CMK (cell line): ENCODE results near the gene ERF.
A peak's percentile ranks its signal among the peaks of the same experiment; 100 is the strongest.

Experiments
- DNase-seq: peaks from one replicate; pipeline ENCODE4 v3.0.0-alpha.2; 2010; ENCODE audit warnings: low read depth

Gene ERF

DNA sequence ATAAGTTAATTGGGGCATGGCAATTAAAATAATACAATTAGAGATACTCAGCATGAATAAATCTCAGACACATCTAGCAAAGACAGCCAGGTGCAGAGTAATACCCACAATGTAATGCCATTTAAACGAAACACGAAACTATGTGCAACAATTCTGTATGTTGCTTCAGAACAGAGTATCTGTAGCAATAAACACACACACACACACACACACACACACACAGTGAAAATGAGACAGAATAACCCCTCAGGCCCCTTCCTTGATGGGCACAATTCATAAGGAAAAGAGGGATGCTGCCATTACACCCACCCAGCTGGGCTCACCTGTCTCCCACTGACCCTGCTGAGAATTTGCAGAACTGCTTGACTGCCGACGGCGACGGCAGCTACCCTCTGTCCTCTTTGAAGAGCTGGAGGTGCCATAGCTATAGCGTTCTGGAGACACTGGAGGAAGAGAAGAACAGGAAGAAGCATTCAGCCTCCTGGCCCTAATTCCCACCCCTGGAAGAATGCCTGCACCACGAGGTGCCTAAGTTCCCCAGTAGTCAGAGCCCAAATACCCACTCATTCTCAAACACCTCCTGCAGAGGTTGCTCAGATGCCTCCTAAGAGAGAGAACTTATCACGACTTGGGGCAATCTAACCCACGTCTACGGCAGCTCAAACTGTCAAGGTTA is 40.0 kb downstream of the ERF start:
- no peak for DNase-seq

DNA sequence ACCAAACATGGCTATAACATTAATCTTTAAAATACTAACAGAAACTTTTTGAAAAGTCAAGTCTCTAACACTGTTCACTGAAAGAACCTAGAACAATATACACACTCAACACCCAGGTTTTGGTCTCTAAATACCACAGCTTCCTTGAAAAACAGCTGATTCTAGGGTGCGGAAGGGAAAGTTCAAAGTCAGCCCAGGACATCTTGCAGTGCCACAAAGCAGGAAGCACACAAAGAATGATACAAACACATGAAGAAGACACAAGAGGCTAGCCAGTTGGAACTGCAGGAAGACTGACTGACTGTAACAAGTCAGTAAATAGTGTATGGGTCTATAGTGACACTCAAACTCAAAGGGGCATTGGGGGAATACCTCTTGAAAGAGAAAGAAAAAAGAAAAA is 42.0 kb downstream of the ERF start:
- no peak for DNase-seq

- no peak for DNase-seq
Observed at GRCh38 chr19:42208612-42209011, 46.3 kb downstream of the ERF start.

DNA sequence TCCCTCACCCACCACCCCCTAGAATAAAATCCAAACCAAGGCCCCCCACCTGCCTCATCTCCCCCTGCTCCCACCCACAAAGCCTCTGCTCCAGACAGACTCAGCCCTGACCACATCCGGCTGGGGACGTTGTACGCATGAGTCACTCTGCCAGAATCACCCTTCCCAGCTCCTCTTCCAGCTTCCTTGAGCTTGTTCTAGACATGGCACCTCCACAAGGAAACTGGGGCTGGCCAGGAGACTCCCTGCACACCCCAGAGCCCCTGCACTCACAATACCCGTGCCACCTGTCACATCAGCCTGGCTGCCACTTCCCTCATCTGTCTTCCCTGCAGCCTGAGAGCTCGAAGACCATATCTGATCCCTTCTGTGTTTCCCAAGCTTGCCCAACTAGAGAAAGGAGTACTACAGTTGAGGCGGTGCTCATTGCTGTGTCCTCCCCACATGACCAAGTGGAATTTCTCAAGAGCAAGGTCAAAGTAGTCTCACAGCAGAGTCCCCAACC is 47.1 kb downstream of the ERF start:
- DNase-seq = no peak

DNA sequence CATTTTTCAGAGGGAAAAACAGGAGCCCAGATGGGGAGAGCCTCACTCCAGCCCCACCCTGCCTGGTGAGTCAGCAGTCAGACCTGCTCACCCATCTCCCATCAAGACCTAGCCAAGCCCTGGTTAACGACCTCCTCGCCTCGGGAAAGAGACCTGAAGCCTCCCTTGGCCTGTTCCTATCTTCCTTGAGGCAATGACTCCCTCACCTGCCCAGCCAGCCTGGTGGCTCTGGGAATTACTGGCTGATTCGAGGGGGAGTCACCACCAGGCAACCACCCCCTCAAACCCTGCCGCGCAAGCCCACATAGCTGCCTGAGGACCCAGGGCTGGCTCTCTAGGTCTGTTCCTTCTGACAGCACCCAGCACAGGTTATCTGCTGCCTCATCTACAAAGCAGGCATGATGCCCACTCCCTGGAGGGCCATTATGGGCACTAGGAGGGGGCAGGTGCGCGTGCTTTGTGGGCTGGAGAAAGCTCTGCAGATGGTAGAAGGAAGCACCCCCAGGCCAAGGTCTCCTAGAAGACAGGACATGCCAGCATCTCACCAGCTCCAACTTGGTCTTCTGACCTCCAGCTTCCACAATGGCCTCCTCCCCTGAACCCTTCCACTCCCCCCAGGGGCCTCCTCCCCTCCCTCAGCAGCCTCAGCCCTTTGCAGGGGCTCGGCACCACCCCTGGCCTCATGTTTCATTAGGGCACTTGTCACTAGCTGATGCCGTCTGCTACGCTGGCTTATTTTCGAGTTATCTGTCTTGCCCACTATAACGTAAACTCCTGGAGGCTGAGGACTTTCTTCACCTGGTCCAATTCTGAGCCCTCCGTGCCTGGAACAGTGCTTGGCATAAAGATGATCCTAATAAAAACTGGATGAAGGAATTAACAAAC is 47.8 kb downstream of the ERF start:
- DNase-seq = no peak

DNA sequence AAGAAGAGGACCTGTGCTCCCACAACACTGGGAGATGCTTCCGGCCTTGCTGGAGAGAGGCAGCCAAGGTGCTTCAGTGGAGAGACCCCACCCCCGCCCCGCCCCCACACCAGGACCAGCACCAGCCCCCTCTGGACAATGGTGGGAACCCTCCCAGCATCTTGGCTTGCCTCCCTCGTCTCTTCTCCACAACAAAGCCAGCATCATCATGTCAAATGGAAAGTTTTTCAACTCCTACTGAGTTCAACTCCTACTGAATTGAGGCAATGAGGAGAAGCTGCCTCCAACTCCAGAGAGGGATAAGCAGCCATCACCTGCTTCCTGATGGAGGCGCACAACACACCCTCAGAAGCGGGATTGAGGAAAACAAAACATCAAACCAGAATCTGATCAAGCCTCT is 50.3 kb downstream of the ERF start:
- no peak for DNase-seq

DNA sequence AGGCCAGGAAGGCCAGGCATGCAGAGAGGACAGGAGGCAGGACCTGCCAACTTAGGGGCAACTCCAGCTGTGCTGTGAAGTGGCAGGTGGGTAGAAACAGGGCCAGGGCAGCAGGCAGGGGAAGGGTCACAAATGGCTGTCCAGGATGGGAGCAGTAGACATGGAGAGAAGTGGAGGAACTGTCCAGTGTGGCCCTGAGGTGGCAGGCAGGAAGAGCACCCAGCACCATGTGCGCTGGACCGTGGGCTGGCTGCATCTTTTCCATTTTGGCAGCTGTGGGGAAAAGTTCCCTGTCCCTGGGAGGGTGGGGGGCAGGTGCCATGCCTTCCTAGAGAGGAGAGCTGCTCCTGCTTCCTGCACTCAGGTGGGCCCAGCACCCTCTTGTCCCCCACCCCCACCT is 51.2 kb downstream of the ERF start:
- no peak for DNase-seq

DNA sequence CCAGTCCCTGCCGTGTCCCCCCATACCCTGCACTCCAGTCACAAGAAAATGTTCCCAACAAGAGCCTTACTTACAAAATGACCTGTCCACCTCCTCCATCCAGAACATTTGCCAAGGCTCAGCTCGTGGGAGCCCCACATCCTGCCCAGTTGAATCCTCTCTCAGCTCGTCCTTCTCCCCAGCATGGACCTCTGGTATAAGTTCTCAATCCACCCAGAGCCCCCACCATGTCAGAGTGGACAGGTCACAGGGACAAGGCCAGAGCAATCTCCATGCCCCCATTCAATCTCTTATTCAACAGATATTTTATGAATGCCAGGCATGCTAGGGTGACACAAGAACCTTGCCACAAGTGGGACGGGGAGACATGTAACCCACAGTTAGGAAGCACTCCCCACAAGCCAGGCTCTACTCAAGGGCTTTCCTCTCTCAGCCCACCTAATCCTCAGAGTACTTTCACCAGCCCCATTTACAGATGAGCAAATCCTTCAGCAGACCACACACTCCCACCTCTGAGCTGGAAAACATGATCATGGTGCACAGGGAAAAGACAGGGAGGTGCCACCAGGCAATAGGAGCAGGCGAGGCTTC is 52.5 kb downstream of the ERF start:
- no peak for DNase-seq

- no peak for DNase-seq
Observed at GRCh38 chr19:42201489-42202289, 53.2 kb downstream of the ERF start.

- no peak for DNase-seq
Observed at GRCh38 chr19:42200116-42200715, 54.7 kb downstream of the ERF start.

DNA sequence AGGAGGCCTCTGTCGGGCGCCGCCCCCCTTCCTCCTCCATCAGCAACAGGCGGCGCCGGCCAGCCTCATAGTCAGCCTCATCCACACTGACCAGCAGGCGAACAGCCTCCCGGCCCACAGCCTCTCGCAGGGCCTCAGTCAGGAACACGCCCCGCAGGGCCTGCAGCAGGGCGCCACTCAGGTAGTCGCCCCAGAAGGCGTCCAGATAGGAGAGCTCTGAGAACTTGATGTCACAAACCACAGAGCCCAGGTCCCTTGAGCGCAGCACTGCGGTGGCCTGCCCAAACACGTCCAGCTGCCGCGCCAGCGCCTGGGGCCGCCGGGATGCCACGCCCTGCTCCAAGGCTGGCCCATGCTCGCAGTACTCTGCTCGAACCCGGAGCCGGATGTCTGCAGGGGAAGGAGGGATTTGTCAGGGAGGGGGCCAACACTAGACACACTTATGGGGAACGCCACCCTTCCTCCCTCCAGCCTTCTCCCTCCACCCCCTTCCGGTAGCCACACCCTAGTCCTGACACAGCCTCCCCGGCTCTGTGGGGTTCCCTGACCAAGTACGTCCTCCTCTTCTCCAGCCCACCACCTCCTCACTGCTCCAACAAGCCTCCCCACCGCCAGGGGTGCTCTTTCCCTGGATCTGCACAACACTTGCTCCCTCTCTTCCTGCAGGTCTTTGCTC is 55.4 kb downstream of the ERF start:
- peak; percentile 96 for DNase-seq

GRCh38 chr19:42198676-42199439 is 56.1 kb downstream of the ERF start:
- peak; percentile 80 for DNase-seq
